Measurements from ENCODE around the gene PPBP. TPM values are rescaled to one million over a fixed set of nuclear protein-coding genes. Genes with fewer than 3 reads are reported as not detected.
"Not testable (repeated sequence)": the region's sequence is repeated elsewhere in the genome, so short reads cannot be mapped to it uniquely, and the experiment has no call there.

The PPBP gene
- total RNA-seq, 1 donor from 2014 or later: not detected

GRCh38 chr4:73989928-73990327 is 1.9 kb upstream of the PPBP start:
- DNase-seq (ENCODE audit: extremely low spot score, unreplicated experiment): no peak
- Mint-ChIP-seq H3K36me3 (ENCODE audit: unreplicated experiment) (no peaks in the 10 kb centered on the region), H3K4me1 (ENCODE audit: unreplicated experiment) (no peaks in the 10 kb centered on the region), H3K4me3 (ENCODE audit: unreplicated experiment) (no peak overlapping the region), H3K27me3 (ENCODE audit: unreplicated experiment) (peaks cover 52% of the 10 kb centered on the region), H3K9me3 (ENCODE audit: unreplicated experiment) (no peaks in the 10 kb centered on the region), H3K27ac (ENCODE audit: unreplicated experiment) (no peak overlapping the region)
- TF ChIP-seq CTCF (IDR thresholded peaks at IDR 0.05): no peak

GRCh38 chr4:73989031-73989430 is 1.0 kb upstream of the PPBP start:
- Mint-ChIP-seq H3K36me3 (ENCODE audit: unreplicated experiment) (no peaks in the 10 kb centered on the region), H3K9me3 (ENCODE audit: unreplicated experiment) (no peaks in the 10 kb centered on the region), H3K27ac (ENCODE audit: unreplicated experiment) (no peak overlapping the region), H3K4me1 (ENCODE audit: unreplicated experiment) (no peaks in the 10 kb centered on the region), H3K4me3 (ENCODE audit: unreplicated experiment) (no peak overlapping the region), H3K27me3 (ENCODE audit: unreplicated experiment) (peaks cover 47% of the 10 kb centered on the region)
- TF ChIP-seq CTCF (IDR thresholded peaks at IDR 0.05): no peak
- no peak for DNase-seq (ENCODE audit: extremely low spot score, unreplicated experiment)

GRCh38 chr4:73985528-73985852 is 2.5 kb downstream of the PPBP start:
- no peak overlapping the region for H3K27ac Mint-ChIP-seq (ENCODE audit: unreplicated experiment)
- H3K4me3 Mint-ChIP-seq (ENCODE audit: unreplicated experiment): no peak overlapping the region
- H3K9me3 Mint-ChIP-seq (ENCODE audit: unreplicated experiment): no peaks in the 10 kb centered on the region
- TF ChIP-seq CTCF (IDR thresholded peaks at IDR 0.05): no peak
- DNase-seq (ENCODE audit: extremely low spot score, unreplicated experiment): no peak
- H3K36me3 Mint-ChIP-seq (ENCODE audit: unreplicated experiment): no peaks in the 10 kb centered on the region
- peaks cover 21% of the 10 kb centered on the region for H3K4me1 Mint-ChIP-seq (ENCODE audit: unreplicated experiment)
- peaks cover 24% of the 10 kb centered on the region for H3K27me3 Mint-ChIP-seq (ENCODE audit: unreplicated experiment)

- H3K4me1 Mint-ChIP-seq (ENCODE audit: unreplicated experiment): peaks cover 26% of the 10 kb centered on the region
- no peak for DNase-seq (ENCODE audit: extremely low spot score, unreplicated experiment)
- no peak for TF ChIP-seq CTCF (IDR thresholded peaks at IDR 0.05)
- no peaks in the 10 kb centered on the region for H3K36me3 Mint-ChIP-seq (ENCODE audit: unreplicated experiment)
- peaks cover 21% of the 10 kb centered on the region for H3K27me3 Mint-ChIP-seq (ENCODE audit: unreplicated experiment)
- H3K4me3 Mint-ChIP-seq (ENCODE audit: unreplicated experiment): no peak overlapping the region
- no peak overlapping the region for H3K27ac Mint-ChIP-seq (ENCODE audit: unreplicated experiment)
- no peaks in the 10 kb centered on the region for H3K9me3 Mint-ChIP-seq (ENCODE audit: unreplicated experiment)
Observed at GRCh38 chr4:73984736-73985527, 3.1 kb downstream of the PPBP start.

- H3K4me1 Mint-ChIP-seq (ENCODE audit: unreplicated experiment): peaks cover 59% of the 10 kb centered on the region
- H3K4me3 Mint-ChIP-seq (ENCODE audit: unreplicated experiment); H3K27ac Mint-ChIP-seq (ENCODE audit: unreplicated experiment); H3K27me3 Mint-ChIP-seq (ENCODE audit: unreplicated experiment); H3K36me3 Mint-ChIP-seq (ENCODE audit: unreplicated experiment); DNase-seq (ENCODE audit: extremely low spot score, unreplicated experiment); H3K9me3 Mint-ChIP-seq (ENCODE audit: unreplicated experiment): not testable (repeated sequence)
Observed at GRCh38 chr4:73981175-73981574, 6.8 kb downstream of the PPBP start.

Measured in osteocyte (in vitro differentiated cells).